Kidney (tissue), 14 donors: ENCODE measurements around the gene GORASP1. TPM values are rescaled to one million over a fixed set of nuclear protein-coding genes. Genes with fewer than 3 reads are reported as not detected.
A peak's percentile ranks its signal among the peaks of the same experiment; 100 is the strongest.

ENCODE experiments used
- DNase-seq, 5 donors: peaks; one replicate each; pipeline ENCODE4 v3.0.0-alpha.2; 2013 to 2020
- FAIRE-seq: peaks from 2 replicates; lab custom pipeline; 2012; peaks lifted over from hg19 to GRCh38; lab: Jason Lieb, UNC
- H3K27ac ChIP-seq, 2 donors: one replicate each; pipeline ENCODE4 v1.7.0; 2013; ENCODE audit warnings: low read depth in 2 of 2, low read length in 2 of 2, inconsistent platforms in 1 of 2
- H3K27me3 ChIP-seq: one replicate; pipeline ENCODE4 v1.7.1; 2013; ENCODE audit warnings: low read length, inconsistent platforms; ENCODE audit not compliant: control insufficient read depth, insufficient read depth
- H3K36me3 ChIP-seq, 3 donors: one replicate each; pipeline versions ENCODE4 v1.7.0 to v1.7.1; 2013; ENCODE audit warnings: low read length in 3 of 3, control low read depth in 1 of 3, inconsistent platforms in 1 of 3; ENCODE audit not compliant: insufficient read depth in 3 of 3, control insufficient read depth in 2 of 3
- H3K4me1 ChIP-seq, 3 donors: one replicate each; pipeline versions ENCODE4 v1.7.0 to v1.7.1; 2013; ENCODE audit warnings: low read length in 3 of 3, inconsistent platforms in 1 of 3, low read depth in 1 of 3; ENCODE audit not compliant: control insufficient read depth in 2 of 3, insufficient read depth in 2 of 3
- H3K4me3 ChIP-seq, 3 donors: one replicate each; pipeline versions ENCODE4 v1.7.0 to v1.8.1; 2013; ENCODE audit warnings: low read length in 3 of 3, control low read depth in 1 of 3, inconsistent platforms in 1 of 3
- H3K9ac ChIP-seq, 3 donors: one replicate each; pipeline versions ENCODE4 v1.7.0 to v1.7.1; 2013; ENCODE audit warnings: low read length in 3 of 3, control low read depth in 1 of 3, inconsistent platforms in 1 of 3
- H3K9me3 ChIP-seq, 3 donors: one replicate each; pipeline versions ENCODE4 v1.7.0 to v1.7.1; 2013; ENCODE audit warnings: low read length in 3 of 3, control low read depth in 1 of 3, inconsistent platforms in 1 of 3; ENCODE audit not compliant: control insufficient read depth in 2 of 3, insufficient read depth in 1 of 3
- intact Hi-C: fragments of 100-400 bp; cut with DNase I; formaldehyde crosslinking; loops from one replicate; pipeline ENCODE4 v1.11.1; 2022
- polyA plus RNA-seq: library from polyadenylated mRNA; stranded (reverse); fragments of 350-450 nt; fragmentation: Illumina TruSeq; extraction: RNeasy Lipid Tissue Mini Kit (QIAGEN cat#74804); gene quantifications from one replicate; pipeline ENCODE4 v1.2.3, GENCODE V29; 2014; ENCODE audit warnings: low read depth, low replicate concordance; ENCODE audit not compliant: insufficient read depth
- total RNA-seq: library from RNA; stranded (reverse); fragmentation: NEBNext Ultra II Directional; extraction: Animal tissue kit (Norgen Biotek cat#: 25700); gene quantifications from one replicate; pipeline ENCODE4 v1.2.1, GENCODE V29; 2021
- TF ChIP-seq, protein P1 (sequence below): IDR thresholded peaks from 3 replicates; pipeline ENCODE4 v1.5.1; 2012; ENCODE audit warnings: mild to moderate bottlenecking, moderate library complexity, borderline replicate concordance; ENCODE audit not compliant: insufficient read depth; ENCODE audit errors: extremely low read depth
- donor health status: control.
- donor health status: control.
- donor health status: control.
- donor health status: control.
- donor health status: control.
- donor health status: DM: yes; HTN: yes; CAD: no.
- donor health status: Normal renal cell carcinoma (clear cell type).

GORASP1 gene
- total and polyA plus RNA-seq, 2 donors from 2014 or later = 38.8 to 70.9 TPM

DNA sequence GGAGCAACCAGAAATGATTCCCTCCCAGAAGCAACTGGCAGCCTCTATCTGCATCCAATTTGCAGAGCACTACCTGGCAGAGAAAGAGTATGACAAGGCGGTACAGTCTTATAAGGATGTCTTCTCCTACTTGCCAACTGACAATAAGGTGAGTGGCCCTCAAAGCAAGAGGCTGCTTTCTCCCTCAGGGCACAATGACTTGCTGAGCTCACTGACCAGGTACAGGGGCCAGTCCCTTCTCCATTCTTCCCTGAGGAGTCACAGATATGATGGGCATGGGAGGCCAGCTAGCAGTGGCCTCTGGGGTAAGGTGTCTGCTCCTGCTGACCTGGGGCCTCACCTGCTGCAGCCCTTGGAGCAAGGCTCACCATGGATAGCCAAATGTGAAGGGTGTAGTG, 25.7 kb upstream of the GORASP1 start:
- DNase-seq (peak in 1 of 5 donors; percentile 16), FAIRE-seq (no peak)
- Histone ChIP-seq H3K27ac (no peak overlapping the region), H3K9ac (no peak overlapping the region), H3K4me3 (no peak overlapping the region), H3K4me1 (peaks cover 0 to 9% (median 0%) of the 10 kb centered on the region in 3 donors), H3K9me3 (no peaks in the 10 kb centered on the region), H3K36me3 (no peaks in the 10 kb centered on the region), H3K27me3 (no peaks in the 10 kb centered on the region)
- intact Hi-C loops = no loop called here
- TF ChIP-seq, protein P1, sequence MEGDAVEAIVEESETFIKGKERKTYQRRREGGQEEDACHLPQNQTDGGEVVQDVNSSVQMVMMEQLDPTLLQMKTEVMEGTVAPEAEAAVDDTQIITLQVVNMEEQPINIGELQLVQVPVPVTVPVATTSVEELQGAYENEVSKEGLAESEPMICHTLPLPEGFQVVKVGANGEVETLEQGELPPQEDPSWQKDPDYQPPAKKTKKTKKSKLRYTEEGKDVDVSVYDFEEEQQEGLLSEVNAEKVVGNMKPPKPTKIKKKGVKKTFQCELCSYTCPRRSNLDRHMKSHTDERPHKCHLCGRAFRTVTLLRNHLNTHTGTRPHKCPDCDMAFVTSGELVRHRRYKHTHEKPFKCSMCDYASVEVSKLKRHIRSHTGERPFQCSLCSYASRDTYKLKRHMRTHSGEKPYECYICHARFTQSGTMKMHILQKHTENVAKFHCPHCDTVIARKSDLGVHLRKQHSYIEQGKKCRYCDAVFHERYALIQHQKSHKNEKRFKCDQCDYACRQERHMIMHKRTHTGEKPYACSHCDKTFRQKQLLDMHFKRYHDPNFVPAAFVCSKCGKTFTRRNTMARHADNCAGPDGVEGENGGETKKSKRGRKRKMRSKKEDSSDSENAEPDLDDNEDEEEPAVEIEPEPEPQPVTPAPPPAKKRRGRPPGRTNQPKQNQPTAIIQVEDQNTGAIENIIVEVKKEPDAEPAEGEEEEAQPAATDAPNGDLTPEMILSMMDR = no peak

DNA sequence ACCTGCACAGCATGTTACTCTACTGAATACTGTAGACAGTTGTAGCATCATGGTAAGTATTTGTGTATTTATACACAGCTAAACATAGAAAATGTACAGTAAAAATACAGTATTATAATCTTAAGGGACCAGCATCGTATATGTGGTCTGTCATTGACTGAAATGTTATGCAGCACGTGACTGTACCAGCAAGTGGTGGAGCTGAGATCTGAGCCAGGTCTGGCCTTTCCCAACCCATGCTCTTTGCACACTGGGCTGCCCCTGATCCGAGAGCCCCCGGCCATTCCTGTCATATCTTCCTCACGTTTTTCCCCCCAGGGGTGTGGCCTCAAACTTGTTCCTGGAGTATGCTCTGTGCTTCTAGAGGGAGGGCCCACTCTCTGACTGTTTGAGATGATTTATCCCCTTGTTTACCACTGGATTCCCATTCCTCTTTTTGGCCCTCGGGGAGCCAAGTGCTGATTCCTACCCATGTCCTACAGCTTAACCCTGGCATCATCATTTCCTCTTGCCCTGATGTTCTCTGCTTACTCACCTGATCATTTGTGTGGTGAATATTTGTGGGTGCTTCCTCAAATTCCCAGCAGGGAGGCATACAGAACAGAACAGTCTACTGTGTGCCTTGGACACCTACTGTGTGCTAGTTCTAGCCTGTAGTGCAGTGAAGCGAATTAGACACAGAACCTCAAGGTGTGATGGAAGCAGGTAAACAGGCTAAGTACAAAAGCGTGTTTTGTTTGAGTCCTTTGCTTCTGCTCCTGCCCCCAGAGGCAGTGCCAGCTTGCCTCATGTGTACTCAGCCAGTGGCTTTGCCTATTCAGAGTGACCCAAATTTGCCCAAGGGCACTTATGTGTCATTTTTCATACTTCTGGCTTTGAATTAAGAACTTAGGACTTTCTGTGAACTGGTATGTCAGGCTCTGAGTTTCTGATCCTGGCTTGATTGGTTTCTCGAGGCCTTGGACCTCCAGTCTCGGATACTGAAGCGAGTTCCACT, 25.0 kb upstream of the GORASP1 start:
- intact Hi-C loops = no loop called here
- no peaks in the 10 kb centered on the region for H3K9me3 ChIP-seq
- no peaks in the 10 kb centered on the region for H3K36me3 ChIP-seq
- H3K27me3 ChIP-seq = no peaks in the 10 kb centered on the region
- H3K27ac ChIP-seq = no peak overlapping the region
- H3K4me1 ChIP-seq = peaks cover 0 to 9% (median 0%) of the 10 kb centered on the region in 3 donors
- FAIRE-seq (no peak), DNase-seq (peak in 1 of 5 donors; percentile 15)
- no peak overlapping the region for H3K9ac ChIP-seq
- H3K4me3 ChIP-seq = no peak overlapping the region
- TF ChIP-seq, protein P1 = no peak

- Histone ChIP-seq H3K36me3 (no peaks in the 10 kb centered on the region), H3K4me3 (no peak overlapping the region), H3K9ac (no peak overlapping the region), H3K27me3 (no peaks in the 10 kb centered on the region), H3K27ac (no peak overlapping the region), H3K4me1 (peaks cover 0 to 13% (median 0%) of the 10 kb centered on the region in 3 donors), H3K9me3 (no peaks in the 10 kb centered on the region)
- FAIRE-seq (no peak), DNase-seq (peak in 3 of 5 donors; percentile 2 to 24 (median 12))
- TF ChIP-seq, protein P1 = no peak
- intact Hi-C loops = no loop called here
These were observed 23.4 kb upstream of the GORASP1 start for GRCh38 chr3:39130693-39131265.
